KMS-11 (cell line): ENCODE results near the gene RBFOX2.

ENCODE experiments used
- H2AFZ ChIP-seq: fragments of 200-600 bp; sonication (generic); 2 replicates; pipeline ENCODE4 v1.6.1; 2016; ENCODE audit warnings: antibody characterized with exemption, mixed run types, low read depth
- H3K27ac ChIP-seq: fragments of 200-600 bp; sonication (generic); 2 replicates; pipeline ENCODE4 v1.6.1; 2016; ENCODE audit warnings: mild to moderate bottlenecking, mixed run types
- H3K27me3 ChIP-seq: fragments of 200-600 bp; sonication (generic); 2 replicates; pipeline ENCODE4 v1.6.1; 2017; ENCODE audit warnings: mild to moderate bottlenecking, low read depth, mixed run types, moderate library complexity; ENCODE audit not compliant: insufficient read depth
- H3K36me3 ChIP-seq: fragments of 200-600 bp; sonication (generic); 2 replicates; pipeline ENCODE4 v1.6.1; 2017; ENCODE audit warnings: mild to moderate bottlenecking, mixed run types; ENCODE audit not compliant: insufficient read depth
- H3K4me1 ChIP-seq: fragments of 200-600 bp; sonication (generic); 2 replicates; pipeline ENCODE4 v1.6.1; 2016; ENCODE audit warnings: mild to moderate bottlenecking, low read depth, mixed run types; ENCODE audit not compliant: poor library complexity, severe bottlenecking
- H3K4me2 ChIP-seq: fragments of 200-600 bp; sonication (generic); 2 replicates; pipeline ENCODE4 v1.7.0; 2016; ENCODE audit warnings: mild to moderate bottlenecking, mixed run types
- H3K4me3 ChIP-seq: fragments of 200-600 bp; sonication (generic); IDR thresholded peaks from 2 replicates; pipeline ENCODE4 v1.6.1; 2017; ENCODE audit warnings: low read depth, low read length, mixed read lengths; ENCODE audit not compliant: insufficient read depth
- H3K79me2 ChIP-seq: fragments of 200-600 bp; sonication (generic); 2 replicates; pipeline ENCODE4 v1.6.1; 2016; ENCODE audit warnings: low read depth, mixed run types; ENCODE audit not compliant: insufficient read depth
- H3K9ac ChIP-seq: fragments of 200-600 bp; sonication (generic); 2 replicates; pipeline ENCODE4 v1.6.1; 2016; ENCODE audit warnings: mild to moderate bottlenecking, mixed run types
- H4K20me1 ChIP-seq: fragments of 200-600 bp; sonication (generic); 2 replicates; pipeline ENCODE4 v1.6.1; 2016; ENCODE audit warnings: mild to moderate bottlenecking, mixed run types; ENCODE audit not compliant: insufficient read depth
- CTCF ChIP-seq: fragments of 200-600 bp; sonication (generic); conservative IDR thresholded peaks from 2 replicates; pipeline ENCODE4 v1.6.1; 2017; ENCODE audit warnings: low read depth, mild to moderate bottlenecking, antibody characterized with exemption, low read length, moderate library complexity, mixed read lengths

RBFOX2 gene

DNA sequence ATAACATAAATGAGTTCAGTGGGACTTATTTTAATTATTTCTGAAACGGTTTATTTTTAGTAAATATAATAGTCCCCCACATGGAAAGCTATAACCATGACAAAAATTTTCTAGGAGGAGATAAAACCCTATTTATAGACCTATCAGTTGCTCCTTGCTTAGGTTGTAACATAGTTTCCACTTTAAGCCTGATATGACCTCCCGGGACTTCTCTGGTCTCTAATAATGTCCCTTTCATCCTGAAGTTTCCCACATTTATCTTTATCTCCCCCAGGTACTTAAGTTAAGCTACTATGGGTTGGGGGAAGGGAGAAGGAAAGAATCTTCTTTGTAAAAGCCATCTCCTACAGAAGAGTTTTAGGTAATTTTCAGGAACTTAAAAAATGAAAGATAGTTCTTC lies 117.7 kb downstream of the RBFOX2 start:
- peaks cover 26% of the 10 kb centered on the region for H3K4me1 ChIP-seq
- H3K79me2 ChIP-seq: no peaks in the 10 kb centered on the region
- no peak for TF ChIP-seq CTCF

GRCh38 chr22:35910003-35910769 lies 118.4 kb downstream of the RBFOX2 start:
- Histone ChIP-seq H3K4me1 (peaks cover 26% of the 10 kb centered on the region), H4K20me1 (no peaks in the 10 kb centered on the region), H3K36me3 (no peaks in the 10 kb centered on the region), H3K9ac (no peak overlapping the region), H2AFZ (no peak overlapping the region), H3K4me2 (no peak overlapping the region), H3K27me3 (no peaks in the 10 kb centered on the region), H3K27ac (no peak overlapping the region), H3K4me3 (no peak overlapping the region), H3K79me2 (no peaks in the 10 kb centered on the region)
- no peak for TF ChIP-seq CTCF

More for the DNA sequence above, 117.7 kb downstream of the RBFOX2 start:
- no peak overlapping the region for H3K4me2 ChIP-seq
- H3K9ac ChIP-seq: no peak overlapping the region
- H3K4me3 ChIP-seq: no peak overlapping the region
- no peak overlapping the region for H3K27ac ChIP-seq
- H4K20me1 ChIP-seq: no peaks in the 10 kb centered on the region
- H3K27me3 ChIP-seq: no peaks in the 10 kb centered on the region
- H2AFZ ChIP-seq: no peak overlapping the region
- no peaks in the 10 kb centered on the region for H3K36me3 ChIP-seq

DNA sequence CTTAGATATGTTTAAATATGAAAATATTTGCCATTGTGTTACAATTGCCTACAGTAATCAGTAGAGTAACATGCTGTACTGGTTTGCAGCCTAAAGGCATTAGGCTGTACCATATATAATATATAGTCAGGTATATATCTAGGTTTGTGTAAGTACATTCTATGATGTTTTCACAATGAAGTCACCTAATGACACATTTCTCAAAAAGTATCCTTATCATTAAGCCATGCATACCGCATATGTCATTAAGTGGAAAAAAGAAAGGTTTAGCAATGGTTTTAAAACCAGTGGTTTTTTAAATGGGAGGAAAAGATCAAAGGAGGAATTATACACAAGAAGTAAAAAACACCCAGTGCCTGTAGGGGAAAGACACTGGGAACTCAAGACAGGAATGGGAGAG lies 122.7 kb downstream of the RBFOX2 start:
- no peaks in the 10 kb centered on the region for H3K79me2 ChIP-seq
- no peak for TF ChIP-seq CTCF
- H3K9ac ChIP-seq: no peak overlapping the region
- no peaks in the 10 kb centered on the region for H3K36me3 ChIP-seq
- no peak overlapping the region for H3K27ac ChIP-seq
- H3K4me3 ChIP-seq: no peak overlapping the region
- H3K4me2 ChIP-seq: no peak overlapping the region
- no peaks in the 10 kb centered on the region for H3K27me3 ChIP-seq
- H2AFZ ChIP-seq: no peak overlapping the region
- no peaks in the 10 kb centered on the region for H4K20me1 ChIP-seq
- H3K4me1 ChIP-seq: peaks cover 15% of the 10 kb centered on the region

GRCh38 chr22:35904752-35905151 lies 123.9 kb downstream of the RBFOX2 start:
- H3K9ac ChIP-seq: no peak overlapping the region
- no peak overlapping the region for H3K27ac ChIP-seq
- no peaks in the 10 kb centered on the region for H3K27me3 ChIP-seq
- H3K36me3 ChIP-seq: no peaks in the 10 kb centered on the region
- no peaks in the 10 kb centered on the region for H4K20me1 ChIP-seq
- H2AFZ ChIP-seq: no peak overlapping the region
- H3K4me1 ChIP-seq: peaks cover 15% of the 10 kb centered on the region
- no peak overlapping the region for H3K4me3 ChIP-seq
- no peak overlapping the region for H3K4me2 ChIP-seq
- no peak for TF ChIP-seq CTCF
- H3K79me2 ChIP-seq: no peaks in the 10 kb centered on the region
